Left lung (tissue), 10 donors: Measurements from ENCODE around the gene HOXC10. TPM values are rescaled to one million over a fixed set of nuclear protein-coding genes. Genes with fewer than 3 reads are reported as not detected.

Experiments used
- ATAC-seq: fragments of 200-7000 bp; cut with Tn5 transposase; one replicate; pipeline ENCODE4 v1.9.1; 2020; ENCODE audit warnings: moderate library complexity
- DNase-seq, 4 donors: peaks; one replicate each; pipeline ENCODE4 v3.0.0-alpha.2; 2013 to 2020
- H3K27ac ChIP-seq, 2 donors: fragments of 200-600 bp; sonication (generic) in 1 of 2; one replicate each; pipeline versions ENCODE4 v1.5.0 to v1.8.0; 2020 to 2021
- H3K27me3 ChIP-seq, 2 donors: fragments of 200-600 bp; sonication (generic) in 1 of 2; one replicate each; pipeline versions ENCODE4 v1.5.0 to v1.8.0; 2020 to 2021
- H3K36me3 ChIP-seq, 2 donors: fragments of 200-600 bp; sonication (generic) in 1 of 2; one replicate each; pipeline versions ENCODE4 v1.5.0 to v1.8.0; 2020 to 2021
- H3K4me1 ChIP-seq, 2 donors: fragments of 200-600 bp; one replicate each; pipeline ENCODE4 v1.8.0; 2021
- H3K4me3 ChIP-seq, 2 donors: fragments of 200-600 bp; sonication (generic) in 1 of 2; one replicate each; pipeline versions ENCODE4 v1.5.0 to v1.8.0; 2020 to 2021; ENCODE audit warnings: mild to moderate bottlenecking in 1 of 2
- H3K9me3 ChIP-seq, 2 donors: fragments of 200-600 bp; sonication (generic) in 1 of 2; one replicate each; pipeline versions ENCODE4 v1.5.0 to v1.8.0; 2020 to 2021
- CTCF ChIP-seq, 2 donors: fragments of 200-600 bp; sonication (generic) in 1 of 2; IDR thresholded peaks; one replicate each; pipeline versions ENCODE4 v1.5.0 to v1.8.0; 2021; ENCODE audit warnings: antibody characterized with exemption in 2 of 2
- intact Hi-C, 2 donors: fragments of 100-400 bp; cut with DNase I; formaldehyde crosslinking; loops; one replicate each; pipeline versions ENCODE4 v1.11.2 to v1.14.2; 2022
- polyA plus RNA-seq, 6 donors: library from polyadenylated mRNA; unstranded; fragments of 120-200 nt; gene quantifications; one replicate each; pipeline ENCODE4 v1.2.1, GENCODE V29; 2013; ENCODE audit not compliant: insufficient read length in 6 of 6
- total RNA-seq, 2 donors: library from RNA; stranded (reverse); fragmentation: NEBNext Ultra II Directional; extraction: Animal tissue kit (Norgen Biotek cat#: 25700); gene quantifications; one replicate each; pipeline ENCODE4 v1.2.1, GENCODE V29; 2021
- donor health status: DM: no; HTN: yes; CAD: no.
- donor health status: DM: no; HTN: no; CAD: no.

The HOXC10 gene
- total and polyA plus RNA-seq, 8 donors, result 0.15 to 0.52 (median 0.31) TPM; not detected in 3

DNA sequence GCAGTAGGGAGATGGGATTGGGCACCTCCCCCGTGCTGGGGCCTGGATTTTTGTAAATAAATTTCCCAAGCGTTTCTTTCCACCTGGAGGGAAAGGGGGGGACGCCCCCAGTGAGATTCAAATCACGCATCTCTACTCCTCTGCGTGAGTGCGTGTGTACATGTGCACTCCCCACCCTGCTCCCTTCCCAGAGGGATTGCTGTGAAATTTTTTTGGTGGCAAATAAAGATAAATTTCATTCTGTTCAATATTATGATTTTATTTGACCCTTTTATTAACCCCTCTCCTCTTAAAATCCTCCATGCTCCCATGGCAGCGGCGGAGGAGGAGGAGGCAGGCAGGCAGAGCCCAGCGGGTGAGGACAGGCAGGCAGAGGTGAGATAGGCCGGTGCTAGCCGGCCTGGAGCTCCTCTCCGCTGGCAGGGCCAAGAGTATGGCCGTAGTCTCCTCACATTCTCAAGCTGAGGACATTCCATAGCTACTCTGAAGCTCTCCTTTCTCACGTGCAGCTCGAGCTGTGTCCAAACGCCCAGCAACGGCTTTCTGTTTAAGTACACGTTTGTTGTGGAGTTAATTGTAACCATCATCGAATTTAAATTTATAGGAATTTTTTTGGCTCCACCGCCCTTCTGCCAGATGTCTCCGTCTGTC is 8.6 kb upstream of the HOXC10 start:
- H3K36me3 ChIP-seq, result no peaks in the 10 kb centered on the region
- peaks cover 96 to 100% of the 10 kb centered on the region in 2 donors for H3K27me3 ChIP-seq
- H3K4me3 ChIP-seq, result no peak overlapping the region
- peaks cover 0 to 23% of the 10 kb centered on the region in 2 donors for H3K4me1 ChIP-seq
- no peak for TF ChIP-seq CTCF (IDR thresholded peaks at IDR 0.05)
- DNase-seq (peak in 2 of 4 donors; percentile 54 to 58), ATAC-seq (no peak)
- intact Hi-C loops, result no loop called here
- no peaks in the 10 kb centered on the region for H3K9me3 ChIP-seq
- H3K27ac ChIP-seq, result no peak overlapping the region

DNA sequence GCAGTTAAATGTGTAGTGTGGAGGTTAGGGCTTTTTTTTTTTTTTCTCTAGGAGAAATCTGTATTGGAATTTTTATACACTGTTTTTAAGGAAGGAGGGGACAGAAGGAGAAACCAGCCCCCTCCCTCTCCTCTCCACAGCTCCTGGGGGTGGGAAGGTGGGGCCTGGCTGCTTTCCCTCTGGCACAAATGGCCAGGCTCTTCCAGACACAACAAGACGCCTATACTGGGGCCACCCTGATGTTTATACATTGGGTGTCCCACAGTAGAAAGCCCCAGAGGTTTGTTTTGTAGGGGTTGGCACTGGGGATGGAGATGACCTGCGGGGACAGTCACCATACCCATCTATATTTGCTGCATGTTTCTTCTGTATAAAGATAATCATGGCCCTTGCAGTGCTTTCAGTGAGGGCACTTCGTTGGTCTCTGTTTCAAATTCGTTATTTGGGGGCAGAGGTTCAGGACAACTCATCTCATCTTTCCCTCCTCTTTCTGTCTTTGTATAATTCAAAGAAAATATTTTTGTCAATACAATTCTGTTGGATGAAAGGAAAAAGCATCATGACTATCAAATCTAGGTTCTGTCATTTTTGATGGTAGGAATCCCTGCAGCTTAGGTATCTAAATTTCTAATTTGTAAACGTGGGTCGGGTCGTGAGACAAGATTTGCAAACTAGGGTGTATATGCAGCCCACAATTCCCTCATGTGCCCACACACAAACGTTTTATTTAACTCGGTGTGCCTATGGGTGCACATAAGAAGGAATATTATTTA is 7.9 kb upstream of the HOXC10 start:
- Histone ChIP-seq H3K27ac (no peak overlapping the region), H3K27me3 (peaks cover 96 to 100% of the 10 kb centered on the region in 2 donors), H3K9me3 (no peaks in the 10 kb centered on the region), H3K36me3 (no peaks in the 10 kb centered on the region), H3K4me1 (peaks cover 0 to 23% of the 10 kb centered on the region in 2 donors), H3K4me3 (no peak overlapping the region)
- no peak for DNase-seq
- intact Hi-C loops, result no loop called here
- TF ChIP-seq CTCF (IDR thresholded peaks at IDR 0.05), result no peak
- ATAC-seq, result no peak

DNA sequence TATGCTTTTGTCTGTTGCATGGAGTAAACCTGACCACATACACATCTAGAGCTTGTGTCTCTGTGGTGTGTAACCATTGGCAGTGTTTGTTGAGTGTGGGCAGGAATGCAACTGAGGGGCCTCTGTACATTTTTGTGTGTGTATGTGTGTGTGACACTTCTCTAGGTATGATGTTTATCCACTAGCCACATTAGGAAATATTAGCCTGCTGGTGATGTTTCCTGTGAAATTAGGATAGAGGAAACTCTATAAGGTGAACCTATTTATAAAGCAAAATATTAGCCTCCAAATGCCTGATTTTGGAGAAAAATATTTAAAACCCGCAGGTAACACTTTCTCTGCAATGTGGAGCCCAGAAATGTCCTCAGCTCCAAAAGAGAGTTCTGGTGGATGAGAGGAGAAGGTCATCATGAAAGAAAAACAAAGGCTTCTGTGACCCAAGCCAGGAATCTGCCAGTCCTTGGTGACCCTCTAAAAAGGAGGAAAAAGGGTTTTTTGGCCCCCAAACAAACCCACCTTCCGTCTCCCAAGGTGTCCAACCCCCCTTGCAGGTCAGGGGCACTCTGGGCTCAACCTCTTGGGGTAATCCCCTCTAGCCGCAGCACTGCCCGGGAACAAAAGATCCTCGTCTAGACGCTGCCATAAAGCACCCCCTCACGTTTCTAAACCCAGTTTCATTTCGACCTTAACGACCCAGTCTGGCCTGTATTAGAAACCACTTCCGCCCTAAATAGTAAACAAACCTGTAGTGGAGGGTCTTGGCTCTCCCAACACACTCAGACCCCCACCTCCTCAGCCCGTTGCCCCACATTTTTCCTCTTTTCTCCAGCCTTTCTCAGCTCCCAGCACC is 7.1 kb upstream of the HOXC10 start:
- no peak for TF ChIP-seq CTCF (IDR thresholded peaks at IDR 0.05)
- Histone ChIP-seq H3K27me3 (peaks cover 96 to 100% of the 10 kb centered on the region in 2 donors), H3K4me3 (no peak overlapping the region), H3K27ac (no peak overlapping the region), H3K9me3 (no peaks in the 10 kb centered on the region), H3K4me1 (peaks cover 0 to 23% of the 10 kb centered on the region in 2 donors), H3K36me3 (no peaks in the 10 kb centered on the region)
- intact Hi-C loops, result no loop called here
- ATAC-seq (no peak), DNase-seq (no peak)

DNA sequence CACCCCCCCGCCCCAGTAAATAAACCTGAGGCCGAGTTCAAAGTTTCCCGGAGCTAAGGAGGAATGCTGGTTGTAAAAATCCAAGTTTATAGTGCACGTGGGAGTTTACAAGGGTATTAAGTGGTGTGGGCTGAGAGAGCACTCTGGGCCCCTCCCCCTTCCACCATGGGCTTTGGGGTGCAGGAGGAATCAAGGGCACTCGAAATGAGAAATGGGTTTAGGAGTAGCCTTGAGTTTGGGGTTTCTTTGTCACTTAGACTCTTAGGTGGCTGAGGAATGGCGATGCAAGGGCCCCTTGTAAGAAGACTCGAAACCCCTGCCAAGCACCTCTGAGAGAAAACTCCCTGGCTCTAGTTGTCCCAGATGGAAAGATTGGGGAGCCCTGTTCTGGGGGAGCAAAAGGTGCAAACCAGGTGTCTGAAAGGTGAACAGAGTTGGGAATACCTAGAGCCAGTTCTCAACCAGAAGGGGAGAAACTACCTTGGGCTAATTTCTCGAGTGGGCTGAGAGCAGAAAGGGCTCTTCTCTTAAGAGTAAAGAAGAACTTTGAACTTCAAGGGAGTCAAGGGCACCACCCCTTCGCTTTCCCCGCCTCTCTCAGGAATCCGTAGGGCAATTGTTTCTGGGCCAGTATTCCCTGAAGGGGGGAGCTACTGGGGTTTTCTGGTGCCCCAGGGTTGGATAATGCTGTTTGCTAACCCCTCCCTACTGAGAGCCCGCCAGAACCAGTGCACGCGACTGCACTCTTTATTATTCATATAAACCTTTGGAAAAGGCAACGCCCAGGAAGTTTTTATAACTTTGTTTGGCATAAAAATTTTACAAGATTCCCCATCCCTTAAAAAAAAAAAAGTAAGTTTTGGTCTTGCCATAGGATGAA is 6.2 kb upstream of the HOXC10 start:
- DNase-seq, result no peak
- intact Hi-C loops, result no loop called here
- H3K36me3 ChIP-seq, result no peaks in the 10 kb centered on the region
- TF ChIP-seq CTCF (IDR thresholded peaks at IDR 0.05), result no peak
- H3K4me1 ChIP-seq, result peaks cover 0 to 17% of the 10 kb centered on the region in 2 donors
- H3K9me3 ChIP-seq, result no peaks in the 10 kb centered on the region
- no peak overlapping the region for H3K27ac ChIP-seq
- peaks cover 96 to 100% of the 10 kb centered on the region in 2 donors for H3K27me3 ChIP-seq
- no peak overlapping the region for H3K4me3 ChIP-seq
- ATAC-seq, result no peak
